ENCODE results near the gene LEF1. TPM values are rescaled to one million over a fixed set of nuclear protein-coding genes. Genes with fewer than 3 reads are reported as not detected.

The LEF1 gene
- total RNA-seq, 3 donors from 2014 or later, result 140 to 165 (median 148) TPM

DNA sequence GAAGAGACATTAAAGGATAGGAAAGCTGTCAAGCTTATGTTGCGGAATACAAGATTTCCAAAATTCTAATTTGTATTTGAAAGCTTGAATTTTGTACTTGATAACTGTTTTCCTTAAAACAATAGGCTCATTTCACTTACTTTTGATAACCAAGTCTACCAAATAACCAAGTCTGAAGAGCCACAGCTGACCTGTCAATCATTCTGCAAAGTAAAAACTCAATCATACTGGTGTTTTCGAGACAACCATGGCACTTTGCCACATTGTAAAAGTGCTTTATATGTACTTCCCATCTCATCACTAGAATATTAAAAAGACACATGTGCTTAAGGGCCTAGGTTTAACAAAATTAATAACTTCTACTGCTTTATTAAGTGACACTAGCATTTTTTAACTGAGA, 47.9 kb downstream of the LEF1 start:
- DNase-seq (no peak), ATAC-seq (no peak)
- Mint-ChIP-seq H3K27me3 (ENCODE audit: low read depth) (no peaks in the 10 kb centered on the region), H3K4me3 (no peak overlapping the region), H3K4me1 (ENCODE audit: low read depth) (peaks cover 76% of the 10 kb centered on the region), H3K9me3 (no peaks in the 10 kb centered on the region), H3K36me3 (ENCODE audit: insufficient read depth) (peaks cover 16% of the 10 kb centered on the region)

DNA sequence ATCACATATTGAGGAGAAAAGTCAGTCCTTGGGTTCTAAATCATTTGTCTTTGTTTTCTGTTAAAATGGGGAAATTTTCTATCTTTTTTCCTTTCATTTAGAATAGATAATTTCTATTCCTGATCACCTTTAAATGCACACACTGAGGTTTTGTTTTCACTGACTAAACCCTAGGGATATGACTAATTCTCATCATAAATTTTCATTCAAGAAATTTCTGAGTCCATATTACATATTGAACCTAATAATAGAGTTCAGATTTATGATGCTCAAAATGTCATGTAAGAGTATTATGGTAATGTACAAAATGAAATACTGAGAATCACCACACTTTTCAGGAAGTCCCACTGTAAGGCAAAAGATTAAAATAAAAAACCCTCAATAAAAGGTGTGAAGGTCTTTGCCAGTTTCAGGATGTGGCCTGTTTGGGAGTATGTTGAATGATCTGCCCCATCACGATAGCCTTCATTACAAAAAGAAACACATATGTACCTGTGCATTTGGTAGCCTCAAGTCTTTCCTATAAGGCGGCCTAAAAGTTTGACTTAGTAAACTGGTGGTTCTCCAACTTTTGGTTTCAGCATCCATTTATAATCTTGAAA, 49.4 kb downstream of the LEF1 start:
- peaks cover 19% of the 10 kb centered on the region for H3K36me3 Mint-ChIP-seq (ENCODE audit: insufficient read depth)
- ATAC-seq, result peak; percentile 17 to 39
- no peaks in the 10 kb centered on the region for H3K9me3 Mint-ChIP-seq
- DNase-seq, result no peak
- peaks cover 84% of the 10 kb centered on the region for H3K4me1 Mint-ChIP-seq (ENCODE audit: low read depth)
- H3K4me3 Mint-ChIP-seq, result peak overlapping the region; percentile 61
- H3K27me3 Mint-ChIP-seq (ENCODE audit: low read depth), result no peaks in the 10 kb centered on the region

DNA sequence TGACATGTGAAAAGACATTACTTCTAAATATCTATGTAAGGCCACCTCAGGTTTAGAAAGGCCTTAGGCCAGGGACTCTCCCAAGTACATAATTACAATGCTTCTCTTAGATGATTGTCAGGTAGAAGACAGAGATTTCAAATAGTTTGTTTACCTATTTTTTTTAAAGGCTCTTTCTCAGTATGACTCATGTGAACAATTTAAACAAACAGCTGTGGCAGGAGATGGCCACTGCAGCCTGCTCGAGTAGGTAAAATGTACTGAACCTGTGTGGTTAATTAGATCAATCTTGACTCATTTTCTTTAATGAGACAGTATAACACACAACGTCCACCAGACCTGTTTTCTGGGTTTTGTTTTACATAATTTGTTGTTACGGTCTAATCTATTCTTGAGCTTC, 50.2 kb downstream of the LEF1 start:
- H3K4me3 Mint-ChIP-seq, result peak overlapping the region; percentile 61
- ATAC-seq (peak; percentile 11 to 27), DNase-seq (no peak)
- no peaks in the 10 kb centered on the region for H3K9me3 Mint-ChIP-seq
- no peaks in the 10 kb centered on the region for H3K27me3 Mint-ChIP-seq (ENCODE audit: low read depth)
- H3K4me1 Mint-ChIP-seq (ENCODE audit: low read depth), result peaks cover 91% of the 10 kb centered on the region
- H3K36me3 Mint-ChIP-seq (ENCODE audit: insufficient read depth), result peaks cover 21% of the 10 kb centered on the region

DNA sequence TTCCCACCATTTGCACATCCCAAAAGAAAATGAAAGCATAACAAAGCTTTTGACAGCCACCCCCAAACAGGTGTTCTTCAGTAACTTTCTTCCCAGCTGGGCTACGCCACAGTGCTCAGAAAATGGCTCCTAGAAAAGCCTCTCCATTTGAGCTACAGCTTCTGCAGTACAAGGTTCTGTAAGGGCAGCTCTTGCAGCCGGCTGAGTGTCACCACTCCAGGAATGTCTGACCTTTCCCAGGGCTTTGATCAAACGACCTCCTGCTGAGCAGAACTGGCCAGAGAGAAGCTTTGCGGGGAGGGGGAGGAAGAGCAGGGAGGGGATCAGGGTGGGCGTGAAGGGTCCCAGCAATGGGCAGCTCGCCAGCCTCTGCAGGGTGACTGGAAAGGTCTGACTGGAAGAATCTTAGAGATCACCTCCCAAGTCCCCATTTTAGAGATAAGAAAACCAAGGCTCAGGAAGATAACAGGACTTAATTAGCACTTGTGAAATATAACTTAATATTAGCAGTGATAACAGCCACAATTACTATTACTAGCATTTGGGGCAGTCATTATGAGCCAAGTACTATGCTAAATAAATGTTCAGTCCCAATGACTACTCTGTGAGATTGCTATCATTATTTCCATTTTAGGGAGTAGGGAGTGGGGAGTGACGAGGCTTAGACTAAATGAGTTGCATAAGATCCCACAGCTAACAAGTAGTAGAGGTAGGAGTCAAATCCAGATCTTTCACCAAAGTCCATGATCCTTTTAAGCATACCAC, 51.1 kb downstream of the LEF1 start:
- H3K36me3 Mint-ChIP-seq (ENCODE audit: insufficient read depth), result peaks cover 17% of the 10 kb centered on the region
- no peaks in the 10 kb centered on the region for H3K9me3 Mint-ChIP-seq
- H3K27me3 Mint-ChIP-seq (ENCODE audit: low read depth), result no peaks in the 10 kb centered on the region
- ATAC-seq (no peak), DNase-seq (no peak)
- peak overlapping the region; percentile 27 for H3K4me3 Mint-ChIP-seq
- H3K4me1 Mint-ChIP-seq (ENCODE audit: low read depth), result peaks cover 95% of the 10 kb centered on the region

DNA sequence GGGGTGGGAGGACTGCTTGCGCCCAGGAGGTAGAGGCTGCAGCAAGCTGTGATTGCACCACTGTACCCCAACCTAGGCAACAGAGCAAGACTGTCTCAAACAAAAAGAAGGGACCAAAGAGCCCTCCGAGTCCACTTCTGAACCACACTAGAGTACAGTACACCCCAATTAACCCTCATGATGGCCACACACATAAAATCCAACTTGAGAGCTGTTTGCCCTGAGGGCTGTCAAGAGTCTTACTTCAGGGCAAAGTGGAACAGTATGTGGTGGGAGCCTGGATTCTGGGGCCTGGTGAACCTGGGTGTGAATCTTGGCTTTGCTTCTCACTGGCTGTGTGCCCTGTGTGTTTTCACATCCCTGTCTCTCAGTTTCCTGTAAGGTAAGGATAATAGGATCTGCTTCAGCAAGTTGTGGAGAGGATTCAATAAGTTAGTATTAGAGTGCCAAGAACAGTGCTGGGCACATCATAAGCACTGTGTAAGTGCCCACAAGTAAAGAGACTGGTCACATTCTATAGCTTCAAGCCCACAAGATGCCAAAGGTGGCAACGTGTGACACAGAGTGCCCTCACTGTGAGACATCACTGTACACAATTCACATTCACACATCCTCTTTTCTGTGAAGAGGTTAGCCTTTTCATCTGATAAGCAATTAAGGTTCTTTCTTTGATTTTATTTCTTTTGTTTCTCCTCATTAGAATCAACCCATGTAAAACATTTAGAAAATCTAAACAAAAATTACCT, 52.1 kb downstream of the LEF1 start:
- H3K4me1 Mint-ChIP-seq (ENCODE audit: low read depth), result peaks cover 97% of the 10 kb centered on the region
- no peaks in the 10 kb centered on the region for H3K27me3 Mint-ChIP-seq (ENCODE audit: low read depth)
- H3K4me3 Mint-ChIP-seq, result peak overlapping the region; percentile 50
- ATAC-seq, result peak; percentile 49 to 64
- no peaks in the 10 kb centered on the region for H3K9me3 Mint-ChIP-seq
- H3K36me3 Mint-ChIP-seq (ENCODE audit: insufficient read depth), result peaks cover 17% of the 10 kb centered on the region
- no peak for DNase-seq

DNA sequence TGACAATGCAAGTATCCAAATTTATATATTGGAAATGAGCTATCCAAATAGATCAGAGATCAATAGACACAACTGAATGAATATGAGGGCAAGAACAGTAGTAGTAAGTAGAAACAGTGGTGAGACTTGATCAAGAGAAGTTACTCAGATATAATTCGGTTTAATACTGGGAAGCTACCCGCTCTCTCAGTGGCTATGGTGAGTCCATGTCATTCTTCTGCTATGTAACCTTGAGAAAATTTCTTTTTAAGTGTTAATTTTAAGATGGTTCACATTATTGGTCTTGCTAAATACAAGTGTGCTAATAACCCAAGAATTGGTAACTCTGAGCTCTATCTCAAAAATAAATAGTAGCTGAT, 53.6 kb downstream of the LEF1 start:
- peaks cover 97% of the 10 kb centered on the region for H3K4me1 Mint-ChIP-seq (ENCODE audit: low read depth)
- no peaks in the 10 kb centered on the region for H3K27me3 Mint-ChIP-seq (ENCODE audit: low read depth)
- H3K4me3 Mint-ChIP-seq, result no peak overlapping the region
- DNase-seq, result no peak
- ATAC-seq, result no peak
- no peaks in the 10 kb centered on the region for H3K9me3 Mint-ChIP-seq
- peaks cover 23% of the 10 kb centered on the region for H3K36me3 Mint-ChIP-seq (ENCODE audit: insufficient read depth)

DNA sequence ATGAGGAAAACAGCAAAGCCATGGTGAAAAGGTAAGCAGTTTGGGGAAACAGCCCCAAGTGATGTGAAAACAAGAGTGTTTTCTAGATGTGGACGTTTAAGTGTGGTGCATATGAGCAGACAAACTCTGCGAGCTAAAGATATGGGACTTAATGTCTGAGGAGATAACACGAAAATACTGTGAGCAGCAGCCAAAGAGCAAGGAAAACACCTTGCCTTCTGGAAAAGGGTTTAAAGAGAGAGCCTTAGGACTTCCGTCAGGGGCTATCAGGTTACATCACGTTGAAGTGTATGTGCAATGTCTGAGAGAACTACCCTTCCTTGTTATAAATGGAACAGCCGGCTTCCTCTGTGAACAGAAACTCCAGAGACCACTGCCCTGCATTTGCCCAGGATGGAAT, 54.2 kb downstream of the LEF1 start:
- H3K36me3 Mint-ChIP-seq (ENCODE audit: insufficient read depth), result peaks cover 23% of the 10 kb centered on the region

DNA sequence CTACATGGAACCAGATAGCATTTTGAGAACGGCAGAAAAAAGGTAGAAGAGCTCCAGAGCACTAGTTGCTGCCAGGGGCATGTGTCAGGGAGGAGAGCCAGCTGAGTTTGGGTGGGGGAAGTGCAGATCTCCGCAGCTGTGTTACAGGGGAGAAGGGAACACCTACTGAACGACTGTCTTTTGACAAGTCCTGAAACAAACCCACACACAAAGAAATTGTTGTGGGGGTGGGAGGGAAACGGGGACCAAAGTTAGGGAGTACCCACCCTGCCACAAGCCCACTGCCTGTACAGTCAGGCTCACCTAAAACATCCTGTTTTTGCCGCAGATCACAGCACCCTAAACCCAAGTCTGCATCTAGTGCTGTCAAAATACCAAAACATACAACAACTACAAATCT, 55.5 kb downstream of the LEF1 start:
- no peaks in the 10 kb centered on the region for H3K27me3 Mint-ChIP-seq (ENCODE audit: low read depth)
- ATAC-seq, result peak; percentile 31 to 33
- H3K9me3 Mint-ChIP-seq, result no peaks in the 10 kb centered on the region
- peaks cover 30% of the 10 kb centered on the region for H3K36me3 Mint-ChIP-seq (ENCODE audit: insufficient read depth)
- peak overlapping the region; percentile 66 for H3K4me3 Mint-ChIP-seq
- DNase-seq, result peak; percentile 28
- peaks cover 97% of the 10 kb centered on the region for H3K4me1 Mint-ChIP-seq (ENCODE audit: low read depth)

More for the DNA sequence above, 54.2 kb downstream of the LEF1 start:
- DNase-seq, result no peak
- Mint-ChIP-seq H3K27me3 (ENCODE audit: low read depth) (no peaks in the 10 kb centered on the region), H3K4me3 (peak overlapping the region; percentile 50), H3K4me1 (ENCODE audit: low read depth) (peaks cover 99% of the 10 kb centered on the region), H3K9me3 (no peaks in the 10 kb centered on the region)
- ATAC-seq, result no peak

DNA sequence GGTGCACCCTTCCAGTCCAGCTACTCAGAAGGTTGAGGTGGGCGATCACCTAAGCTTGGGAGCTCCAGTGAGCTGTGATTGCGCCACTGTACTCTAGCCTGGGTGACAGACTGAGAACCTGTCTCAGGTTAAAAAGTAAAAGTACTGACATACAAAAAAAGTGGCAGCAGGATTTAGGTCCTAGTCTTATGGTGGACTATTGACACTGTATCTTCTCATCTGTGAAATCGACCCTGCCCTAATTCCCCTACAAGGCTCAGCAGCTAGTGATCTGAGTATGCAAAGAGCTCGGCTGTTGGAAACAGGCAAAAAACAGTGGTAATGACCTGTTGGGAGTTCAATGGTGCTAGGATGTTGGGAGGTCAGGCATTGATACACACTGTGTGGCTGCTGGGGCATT, 57.0 kb downstream of the LEF1 start:
- Mint-ChIP-seq H3K27me3 (ENCODE audit: low read depth) (no peaks in the 10 kb centered on the region), H3K36me3 (ENCODE audit: insufficient read depth) (peaks cover 30% of the 10 kb centered on the region), H3K4me1 (ENCODE audit: low read depth) (peaks cover 93% of the 10 kb centered on the region), H3K4me3 (no peak overlapping the region), H3K9me3 (no peaks in the 10 kb centered on the region)
- no peak for DNase-seq
- ATAC-seq, result no peak

DNA sequence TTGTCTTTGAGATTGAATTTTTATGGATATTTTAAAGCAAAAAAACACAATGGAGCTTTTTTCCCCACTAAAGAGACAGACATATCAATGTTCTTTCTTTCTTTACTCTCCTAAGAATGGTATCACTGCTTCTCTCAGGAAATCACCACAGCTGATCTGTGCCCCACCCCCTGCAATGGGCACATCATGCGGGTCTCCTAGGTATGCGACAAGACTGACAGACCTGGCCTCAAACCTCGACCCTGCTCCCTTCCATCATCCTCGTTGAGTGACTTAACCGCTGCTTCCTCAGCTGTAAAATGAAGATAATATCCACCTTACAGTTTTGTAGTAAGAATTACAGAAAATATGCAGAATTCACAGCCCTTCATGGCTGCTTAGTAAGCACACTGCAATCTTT, 58.3 kb downstream of the LEF1 start:
- Mint-ChIP-seq H3K27me3 (ENCODE audit: low read depth) (no peaks in the 10 kb centered on the region), H3K9me3 (no peaks in the 10 kb centered on the region), H3K4me1 (ENCODE audit: low read depth) (peaks cover 93% of the 10 kb centered on the region), H3K36me3 (ENCODE audit: insufficient read depth) (peaks cover 31% of the 10 kb centered on the region), H3K4me3 (peak overlapping the region; percentile 9)
- ATAC-seq (no peak), DNase-seq (no peak)

DNA sequence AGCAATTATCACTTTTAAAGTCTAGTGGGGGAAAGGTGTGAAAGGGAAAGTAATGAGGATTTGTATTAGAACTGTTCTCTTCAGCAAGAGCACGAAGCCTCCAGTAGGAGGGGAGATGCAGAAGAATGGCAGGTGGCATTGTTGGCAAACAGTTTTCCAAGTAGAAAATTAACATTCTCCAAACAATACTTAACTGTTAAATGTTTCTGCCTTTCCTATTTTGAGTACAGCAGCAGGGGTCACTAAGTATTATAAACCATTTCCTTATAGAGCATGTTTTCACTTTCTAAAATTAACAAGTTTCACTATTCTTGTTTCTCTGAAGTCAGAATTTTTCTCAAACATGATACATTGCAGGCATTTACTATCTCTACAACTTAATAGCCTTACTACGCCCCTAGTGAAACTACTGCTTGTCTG, 58.7 kb downstream of the LEF1 start:
- Mint-ChIP-seq H3K4me3 (peak overlapping the region; percentile 9), H3K9me3 (no peaks in the 10 kb centered on the region), H3K36me3 (ENCODE audit: insufficient read depth) (peaks cover 28% of the 10 kb centered on the region), H3K27me3 (ENCODE audit: low read depth) (no peaks in the 10 kb centered on the region), H3K4me1 (ENCODE audit: low read depth) (peaks cover 89% of the 10 kb centered on the region)
- peak; percentile 17 to 27 for ATAC-seq
- no peak for DNase-seq

DNA sequence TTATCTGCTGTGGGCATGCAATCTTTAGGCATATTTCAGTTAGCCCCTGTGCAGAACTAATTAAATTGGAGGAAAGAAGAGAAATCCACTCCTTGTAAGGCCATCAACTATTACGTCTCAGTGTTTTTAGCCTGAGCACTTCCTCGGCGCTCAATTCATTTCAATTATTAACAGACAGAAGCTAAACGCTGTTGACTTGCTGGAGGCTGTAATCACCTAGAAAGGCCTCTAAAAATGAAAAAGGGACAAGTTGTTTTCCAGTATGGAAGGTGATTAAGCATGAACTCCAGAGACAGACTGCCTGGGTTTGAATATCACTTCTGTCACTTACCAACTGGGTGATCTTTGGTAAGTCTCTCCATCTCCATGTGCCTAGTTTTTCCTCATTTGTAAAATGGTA, 59.6 kb downstream of the LEF1 start:
- Mint-ChIP-seq H3K36me3 (ENCODE audit: insufficient read depth) (peaks cover 26% of the 10 kb centered on the region), H3K4me1 (ENCODE audit: low read depth) (peaks cover 85% of the 10 kb centered on the region), H3K4me3 (peak overlapping the region; percentile 44), H3K9me3 (no peaks in the 10 kb centered on the region), H3K27me3 (ENCODE audit: low read depth) (no peaks in the 10 kb centered on the region)
- ATAC-seq (no peak), DNase-seq (no peak)

DNA sequence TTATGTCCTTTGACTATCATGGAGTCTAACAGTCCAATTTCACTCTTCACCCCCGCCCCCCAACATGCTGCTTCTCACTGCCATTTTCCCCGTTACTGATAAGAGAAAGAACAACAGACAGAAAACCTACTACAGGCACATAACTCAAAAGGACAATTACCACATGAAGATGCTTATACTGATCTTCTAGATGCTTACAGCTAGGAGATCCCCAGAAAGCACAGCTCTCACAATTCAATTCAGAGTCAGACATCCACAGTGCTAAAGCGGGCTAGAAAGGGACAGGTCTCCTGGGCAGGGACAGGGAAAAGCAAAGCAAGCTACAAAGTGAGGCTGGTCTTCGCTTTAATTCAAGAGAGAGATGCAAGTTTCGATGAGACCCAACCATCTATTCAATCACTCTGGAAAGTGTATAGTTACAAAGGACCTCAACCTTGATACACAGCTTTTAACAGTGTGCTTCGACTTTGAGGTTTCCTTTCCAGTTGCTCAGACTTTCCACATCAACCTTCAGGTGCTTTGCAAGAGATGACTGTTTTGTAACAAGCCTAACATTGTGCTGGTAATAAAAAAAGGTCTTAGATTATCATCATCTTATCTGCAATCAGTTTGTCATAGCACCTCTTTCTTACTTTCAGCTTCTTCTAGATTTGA, 60.9 kb downstream of the LEF1 start:
- peak overlapping the region; percentile 61 for H3K4me3 Mint-ChIP-seq
- peaks cover 82% of the 10 kb centered on the region for H3K4me1 Mint-ChIP-seq (ENCODE audit: low read depth)
- no peaks in the 10 kb centered on the region for H3K27me3 Mint-ChIP-seq (ENCODE audit: low read depth)
- peaks cover 29% of the 10 kb centered on the region for H3K36me3 Mint-ChIP-seq (ENCODE audit: insufficient read depth)
- no peaks in the 10 kb centered on the region for H3K9me3 Mint-ChIP-seq
- peak; percentile 80 to 87 for ATAC-seq
- DNase-seq, result no peak

DNA sequence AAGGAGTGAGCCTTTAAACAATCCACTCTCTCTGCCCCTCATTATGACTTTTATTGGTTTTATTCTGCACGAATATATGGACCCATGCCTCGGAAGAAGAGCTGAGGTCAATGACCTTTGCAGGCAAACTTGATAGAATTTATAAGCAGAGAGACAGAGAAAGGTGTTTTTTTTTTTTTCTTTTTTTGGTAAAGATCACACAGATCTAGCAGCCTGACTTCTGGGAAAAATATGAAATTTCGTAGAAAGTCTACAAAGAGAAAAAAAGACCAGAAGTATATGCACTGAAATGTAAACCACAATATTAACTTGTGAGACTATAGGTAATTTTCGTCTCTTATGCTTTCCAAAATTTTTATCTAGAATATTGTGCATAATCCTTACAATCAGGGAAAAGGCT, 61.6 kb downstream of the LEF1 start:
- peak overlapping the region; percentile 25 for H3K4me3 Mint-ChIP-seq
- DNase-seq (no peak), ATAC-seq (no peak)
- H3K9me3 Mint-ChIP-seq, result no peaks in the 10 kb centered on the region
- no peaks in the 10 kb centered on the region for H3K27me3 Mint-ChIP-seq (ENCODE audit: low read depth)
- H3K4me1 Mint-ChIP-seq (ENCODE audit: low read depth), result peaks cover 82% of the 10 kb centered on the region
- peaks cover 36% of the 10 kb centered on the region for H3K36me3 Mint-ChIP-seq (ENCODE audit: insufficient read depth)
